Testis (tissue), 2 donors: ENCODE data around the gene TMEM164.

Experiments
- CTCF ChIP-seq, 3 experiments: fragments of 450-650 bp in 2 of 3; fragments of 200-600 bp in 1 of 3; sonication (generic) in 1 of 3; IDR thresholded peaks; one replicate each; pipeline ENCODE4 v1.5.1; 2016 to 2019; ENCODE audit warnings: antibody characterized with exemption in 3 of 3, mild to moderate bottlenecking in 2 of 3, moderate library complexity in 1 of 3
- POLR2A ChIP-seq: fragments of 450-650 bp; IDR thresholded peaks from one replicate; pipeline ENCODE4 v1.6.1; 2017; ENCODE audit warnings: antibody characterized with exemption, mild to moderate bottlenecking, moderate library complexity

GRCh38 chrX:110194977-110195376 lies 192.1 kb downstream of the TMEM164 start:
- TF ChIP-seq CTCF (IDR thresholded peaks at IDR 0.05) = no peak
- no peak for TF ChIP-seq POLR2A
